Measurements from ENCODE around the gene MC5R.
A peak's percentile ranks its signal among the peaks of the same experiment; 100 is the strongest.

MC5R gene

GRCh38 chr18:13809531-13810255 lies 14.3 kb upstream of the MC5R start:
- no peak overlapping the region for H3K4me3 ChIP-seq (ENCODE audit: low read depth, low read length)
- no peak for TF ChIP-seq CTCF (IDR thresholded peaks at IDR 0.05; ENCODE audit: low read depth, low read length, missing control alignments)

GRCh38 chr18:13810950-13811485 lies 12.9 kb upstream of the MC5R start:
- no peak for TF ChIP-seq CTCF (IDR thresholded peaks at IDR 0.05; ENCODE audit: low read depth, low read length, missing control alignments)
- no peak overlapping the region for H3K4me3 ChIP-seq (ENCODE audit: low read depth, low read length)
- in situ Hi-C loops (cut with HindIII; ENCODE audit: low sequenced_read_pairs): no loop called here
- DNase-seq (ENCODE audit: low read depth): no peak

More at GRCh38 chr18:13809531-13810255, 14.3 kb upstream of the MC5R start:
- in situ Hi-C loops (cut with HindIII; ENCODE audit: low sequenced_read_pairs): no loop called here
- no peak for DNase-seq (ENCODE audit: low read depth)

- TF ChIP-seq CTCF (IDR thresholded peaks at IDR 0.05; ENCODE audit: low read depth, low read length, missing control alignments): peak; percentile 25
- DNase-seq (ENCODE audit: low read depth): no peak
- H3K4me3 ChIP-seq (ENCODE audit: low read depth, low read length): no peak overlapping the region
- in situ Hi-C loops (cut with HindIII; ENCODE audit: low sequenced_read_pairs): no loop called here
These were observed 12.0 kb upstream of the MC5R start for GRCh38 chr18:13811993-13812392.

- H3K4me3 ChIP-seq (ENCODE audit: low read depth, low read length): no peak overlapping the region
- peak; percentile 95 for TF ChIP-seq CTCF (IDR thresholded peaks at IDR 0.05; ENCODE audit: low read depth, low read length, missing control alignments)
- in situ Hi-C loops (cut with HindIII; ENCODE audit: low sequenced_read_pairs): no loop called here
- DNase-seq (ENCODE audit: low read depth): peak; percentile 36
These were observed 10.6 kb upstream of the MC5R start for GRCh38 chr18:13813271-13813849.

GRCh38 chr18:13826209-13826608 lies 2.3 kb downstream of the MC5R start:
- H3K4me3 ChIP-seq (ENCODE audit: low read depth, low read length): no peak overlapping the region
- TF ChIP-seq CTCF (IDR thresholded peaks at IDR 0.05; ENCODE audit: low read depth, low read length, missing control alignments): no peak
- no peak for DNase-seq (ENCODE audit: low read depth)
- in situ Hi-C loops (cut with HindIII; ENCODE audit: low sequenced_read_pairs): no loop called here

- in situ Hi-C loops (cut with HindIII; ENCODE audit: low sequenced_read_pairs): no loop called here
- no peak for TF ChIP-seq CTCF (IDR thresholded peaks at IDR 0.05; ENCODE audit: low read depth, low read length, missing control alignments)
- DNase-seq (ENCODE audit: low read depth): no peak
- H3K4me3 ChIP-seq (ENCODE audit: low read depth, low read length): no peak overlapping the region
These were observed 8.0 kb downstream of the MC5R start for GRCh38 chr18:13831864-13832508.
